WTC11 (cell line): ENCODE data around the gene HMCN1.

Experiments used
- ATF2 ChIP-seq: sonication (generic); formaldehyde crosslinking; IDR thresholded peaks from 2 replicates; pipeline ENCODE4 v1.8.1; 2022; ENCODE audit warnings: low read depth, missing genetic modification reagents, borderline replicate concordance
- ATF3 ChIP-seq: sonication (generic); formaldehyde crosslinking; conservative IDR thresholded peaks from 2 replicates; pipeline ENCODE4 v1.8.1; 2022; ENCODE audit warnings: mild to moderate bottlenecking, missing genetic modification reagents
- CREB1 ChIP-seq: sonication (generic); formaldehyde crosslinking; IDR thresholded peaks from 2 replicates; pipeline ENCODE4 v1.8.0; 2023; ENCODE audit warnings: mild to moderate bottlenecking, missing genetic modification reagents
- CTCF ChIP-seq: fragments of 200-600 bp; IDR thresholded peaks from 2 replicates; pipeline ENCODE4 v1.8.0; 2022; ENCODE audit warnings: antibody characterized with exemption
- HMGA2 ChIP-seq: fragments of 250-450 bp; sonication (Bioruptor Pico); IDR thresholded peaks from 2 replicates; pipeline ENCODE4 v1.4.0; 2021; ENCODE audit warnings: mild to moderate bottlenecking, moderate library complexity
- KAT7 ChIP-seq: sonication (generic); formaldehyde crosslinking; IDR thresholded peaks from 2 replicates; pipeline ENCODE4 v1.8.1; 2023; ENCODE audit warnings: missing genetic modification reagents, mild to moderate bottlenecking, borderline replicate concordance
- SP1 ChIP-seq: sonication (generic); formaldehyde crosslinking; conservative IDR thresholded peaks from 2 replicates; pipeline ENCODE4 v1.8.1; 2022; ENCODE audit warnings: missing genetic modification reagents
- USF2 ChIP-seq: sonication (generic); formaldehyde crosslinking; IDR thresholded peaks from 2 replicates; pipeline ENCODE4 v1.8.1; 2023; ENCODE audit warnings: mild to moderate bottlenecking, missing genetic modification reagents, moderate library complexity
- ZNF423 ChIP-seq: fragments of 250-450 bp; sonication (Bioruptor Pico); IDR thresholded peaks from 2 replicates; pipeline ENCODE4 v2.1.2; 2022; ENCODE audit warnings: mild to moderate bottlenecking, moderate library complexity

- no peak for TF ChIP-seq CTCF
- TF ChIP-seq CREB1 (CRISPR knock-in tag) = no peak
- no peak for TF ChIP-seq KAT7
- no peak for TF ChIP-seq USF2 (CRISPR knock-in tag)
- no peak for TF ChIP-seq ZNF423
- no peak for TF ChIP-seq ATF3 (CRISPR knock-in tag)
- TF ChIP-seq SP1 (CRISPR knock-in tag) = no peak
- TF ChIP-seq ATF2 = no peak
- TF ChIP-seq HMGA2 (CRISPR knock-in tag) = no peak
Observed at GRCh38 chr1:186139115-186139514, 404.9 kb downstream of the HMCN1 start.
